UCSD-AML1 (cell line): ENCODE measurements around the gene DGKG.

Experiments used
- DNase-seq: peaks from one replicate; lab custom pipeline; 2025; ENCODE audit not compliant: unreplicated experiment; lab: John Stamatoyannopoulos, UW

DGKG gene

DNA sequence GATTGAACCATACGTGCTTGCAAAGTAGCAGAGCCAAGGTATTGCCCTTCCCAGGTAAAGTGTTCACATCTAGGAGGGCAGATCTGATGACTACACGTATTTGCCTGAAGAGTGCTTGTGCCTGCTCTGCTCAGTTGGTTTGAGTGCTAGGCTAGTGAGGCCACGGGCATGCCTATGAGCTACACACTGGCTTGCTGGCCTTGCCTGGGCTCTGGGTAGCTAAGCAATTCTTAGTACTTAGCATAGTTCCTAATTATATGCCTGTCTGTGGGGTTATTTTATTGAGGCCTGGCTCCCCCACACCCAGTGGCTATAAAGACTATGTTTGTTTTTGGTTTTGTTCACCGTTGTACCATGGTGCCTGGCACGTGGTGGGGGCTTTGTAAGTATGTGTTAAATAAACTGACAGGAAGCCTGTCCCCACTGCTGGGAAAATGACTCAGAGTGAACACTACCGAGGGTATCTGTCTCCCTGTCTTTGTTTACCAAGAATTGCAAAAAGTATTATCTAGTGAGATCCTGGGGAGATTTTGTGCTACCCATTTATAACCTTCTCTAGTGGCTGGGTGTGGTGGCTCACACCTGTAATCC is 181.0 kb downstream of the DGKG start:
- no peak for DNase-seq

DNA sequence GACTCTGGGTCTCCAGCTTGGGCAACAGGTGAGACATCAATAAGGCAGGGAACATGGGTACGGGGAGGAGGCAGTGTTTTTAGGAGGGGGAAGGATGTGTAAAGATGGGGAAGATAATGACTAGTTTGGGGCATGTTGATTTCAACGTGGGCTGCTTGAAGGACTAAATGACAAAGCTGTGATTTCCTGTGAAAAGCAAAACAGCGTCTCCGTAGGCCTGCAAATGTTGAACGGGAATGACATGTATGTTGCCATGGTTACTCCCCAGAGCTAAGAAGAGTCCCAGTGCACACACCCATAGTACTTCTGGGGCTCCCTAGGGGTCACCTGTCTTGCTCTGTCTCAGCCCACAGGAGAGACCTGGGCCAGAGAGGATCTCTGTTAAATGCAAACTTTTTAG is 181.9 kb downstream of the DGKG start:
- DNase-seq: no peak

DNA sequence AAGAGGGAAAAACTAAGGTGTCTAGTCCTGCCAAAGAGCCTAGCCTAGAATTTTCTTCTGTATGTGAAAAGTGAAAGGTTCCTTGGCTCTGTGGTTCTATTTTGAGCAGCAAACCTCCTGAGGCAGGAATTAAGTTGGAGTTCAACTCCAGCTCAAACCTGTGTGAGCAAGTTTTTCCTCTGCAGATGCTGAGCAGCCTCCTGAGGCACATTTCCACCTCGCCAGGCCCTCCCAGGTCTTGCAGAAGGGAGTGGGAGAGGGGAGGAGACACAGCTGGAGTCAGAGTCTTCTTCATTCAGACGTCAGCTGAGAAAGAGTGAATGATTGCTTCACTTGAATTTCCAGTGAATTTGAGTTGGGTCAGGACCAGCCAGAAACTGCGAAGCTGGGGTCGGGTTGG is 183.6 kb downstream of the DGKG start:
- DNase-seq: no peak

DNA sequence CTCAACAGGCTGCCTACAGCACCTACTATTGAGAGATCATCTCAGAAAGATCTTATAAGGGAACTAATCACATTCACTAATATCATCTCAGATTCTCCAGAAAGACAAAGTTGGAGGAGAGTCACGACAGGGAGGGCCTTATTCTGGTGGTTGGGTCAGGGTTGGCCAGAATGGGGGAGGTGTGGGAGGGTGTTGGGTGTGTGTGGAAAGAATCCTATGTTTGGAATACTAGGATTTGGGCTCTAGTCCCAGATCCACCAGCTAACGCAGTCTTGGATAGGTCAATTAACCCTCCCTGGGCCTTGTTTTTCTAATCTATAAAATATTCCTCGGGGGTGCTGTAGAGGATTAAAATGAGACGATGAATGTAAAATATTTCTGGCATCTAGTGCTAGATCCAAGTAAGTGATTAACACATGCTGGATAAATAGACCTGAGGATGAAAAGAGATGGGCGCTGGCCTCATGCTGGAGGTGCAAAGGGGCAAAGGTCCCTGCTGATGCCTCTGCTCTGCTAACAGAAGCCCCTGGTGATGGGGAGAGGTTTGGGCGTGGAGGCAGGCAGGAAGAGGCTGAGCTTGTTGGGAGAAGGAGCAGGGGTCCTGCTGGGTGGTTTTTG is 185.6 kb downstream of the DGKG start:
- DNase-seq: no peak

DNA sequence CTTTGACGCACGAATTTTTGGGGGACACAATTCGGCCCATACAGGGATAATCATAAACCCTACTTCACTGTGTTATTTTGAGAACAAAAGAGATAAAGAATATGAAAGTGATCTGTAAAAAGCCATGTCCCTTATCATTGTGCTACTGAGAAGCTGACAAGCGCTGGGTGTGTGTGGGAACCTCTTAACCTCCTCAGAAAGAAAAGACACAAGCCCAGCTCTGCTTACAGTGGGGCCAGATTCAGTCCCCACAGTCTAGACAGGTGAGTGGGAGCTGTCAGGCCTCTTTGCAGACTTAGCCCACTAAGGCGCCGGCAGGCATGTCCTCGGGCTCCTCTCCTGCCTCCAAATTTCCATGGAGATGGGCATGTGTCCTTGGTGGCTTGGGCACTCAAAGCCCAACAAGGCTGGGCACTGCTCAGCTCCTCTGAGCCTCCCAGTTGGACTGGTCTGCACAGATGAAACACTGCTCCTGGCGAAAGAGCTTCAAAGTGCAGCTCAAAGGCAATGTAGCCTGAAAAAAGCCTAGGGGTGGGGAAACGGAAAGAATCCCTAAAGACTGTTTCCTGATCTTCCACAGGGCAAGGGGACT is 188.7 kb downstream of the DGKG start:
- DNase-seq: no peak

DNA sequence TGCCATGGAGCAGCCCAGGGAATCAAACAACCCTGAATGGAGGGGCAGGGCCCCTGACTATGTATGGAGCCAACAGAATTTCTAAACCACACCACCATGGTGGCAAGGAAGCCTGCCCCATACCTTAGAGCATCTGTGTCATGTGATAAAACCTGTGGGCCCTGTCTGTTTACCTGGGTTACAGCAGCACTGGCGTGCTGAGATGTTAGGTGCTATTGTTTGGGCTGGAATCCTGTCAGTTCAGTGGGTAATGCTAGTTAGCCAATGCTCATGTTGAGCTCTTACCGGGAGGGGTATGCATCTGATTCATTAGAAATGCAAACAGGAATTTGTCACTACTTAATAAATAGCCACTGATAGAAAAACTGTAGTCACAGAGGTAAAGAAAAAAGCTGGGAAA is 189.7 kb downstream of the DGKG start:
- no peak for DNase-seq

DNA sequence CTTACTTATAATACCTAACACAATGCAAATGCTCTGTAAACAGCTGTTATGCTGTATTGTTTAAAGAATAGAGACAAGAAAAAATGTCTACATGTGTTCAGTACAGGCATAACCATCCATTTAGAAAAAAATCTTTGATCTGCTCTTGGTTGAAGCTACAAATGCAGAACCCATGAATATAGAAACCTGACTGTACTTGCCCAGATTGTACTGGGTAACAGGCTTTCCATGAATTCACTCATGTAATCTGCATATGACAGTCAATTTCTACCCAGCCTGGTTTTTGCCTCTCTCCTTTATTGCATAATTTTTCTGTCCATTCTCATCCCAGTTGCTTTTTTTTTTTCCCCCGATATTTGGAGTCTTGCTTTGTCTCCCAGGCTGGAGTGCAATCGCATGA is 190.5 kb downstream of the DGKG start:
- no peak for DNase-seq

DNA sequence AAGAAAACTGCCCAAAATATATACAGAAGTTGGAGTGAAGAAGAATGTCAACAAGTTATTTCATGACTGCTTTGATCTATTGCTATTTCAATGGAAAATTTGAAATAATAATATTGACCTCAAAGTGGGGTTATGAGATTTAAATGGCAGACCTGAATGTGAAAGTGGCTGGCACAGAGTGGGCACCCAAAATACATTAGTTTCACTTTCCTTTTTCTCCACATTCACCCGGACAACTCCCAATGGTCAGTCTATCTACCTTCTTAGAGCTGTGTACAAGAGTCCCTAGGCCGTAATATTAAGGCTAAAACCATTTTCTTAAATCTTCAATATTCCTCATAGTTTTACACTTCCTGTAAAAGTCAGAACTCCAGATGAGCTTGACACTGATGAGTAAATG is 191.5 kb downstream of the DGKG start:
- no peak for DNase-seq

DNA sequence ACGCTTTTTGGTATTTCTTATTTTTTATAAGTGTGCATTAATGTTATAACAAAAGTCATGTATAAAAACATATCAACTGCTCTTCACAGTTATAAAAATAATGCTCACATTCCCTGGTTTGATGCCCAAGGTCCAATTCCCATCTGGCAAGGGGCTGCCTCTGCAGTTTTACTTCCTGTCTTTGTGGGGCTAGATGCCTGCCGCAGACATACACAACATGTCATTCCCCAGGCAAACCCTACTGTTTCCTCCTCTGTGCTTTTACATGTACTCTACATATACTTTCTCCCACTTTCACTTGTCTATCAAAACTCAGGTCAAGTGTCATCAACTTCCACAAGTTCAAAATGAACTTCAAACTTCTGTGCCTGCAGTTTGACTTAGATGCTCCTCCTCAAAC is 192.7 kb downstream of the DGKG start:
- DNase-seq: no peak

DNA sequence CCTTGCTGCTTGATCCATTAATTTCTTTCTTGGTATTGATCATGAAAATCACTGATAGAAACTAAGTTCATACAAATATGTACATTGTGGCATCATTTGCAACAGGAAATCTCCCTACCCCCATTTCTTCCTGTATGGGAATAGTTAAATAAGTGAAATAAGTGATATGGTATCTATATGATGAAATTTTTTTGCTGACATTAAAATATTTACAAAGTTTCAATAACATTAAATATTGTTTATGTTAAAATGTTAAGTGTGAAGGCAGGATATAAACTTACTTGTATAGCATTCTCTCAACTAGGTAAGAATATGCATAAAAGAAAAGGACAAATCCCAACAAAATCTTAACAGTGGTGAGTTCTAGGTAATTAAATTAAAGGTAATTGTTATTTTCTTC is 193.1 kb downstream of the DGKG start:
- no peak for DNase-seq

DNA sequence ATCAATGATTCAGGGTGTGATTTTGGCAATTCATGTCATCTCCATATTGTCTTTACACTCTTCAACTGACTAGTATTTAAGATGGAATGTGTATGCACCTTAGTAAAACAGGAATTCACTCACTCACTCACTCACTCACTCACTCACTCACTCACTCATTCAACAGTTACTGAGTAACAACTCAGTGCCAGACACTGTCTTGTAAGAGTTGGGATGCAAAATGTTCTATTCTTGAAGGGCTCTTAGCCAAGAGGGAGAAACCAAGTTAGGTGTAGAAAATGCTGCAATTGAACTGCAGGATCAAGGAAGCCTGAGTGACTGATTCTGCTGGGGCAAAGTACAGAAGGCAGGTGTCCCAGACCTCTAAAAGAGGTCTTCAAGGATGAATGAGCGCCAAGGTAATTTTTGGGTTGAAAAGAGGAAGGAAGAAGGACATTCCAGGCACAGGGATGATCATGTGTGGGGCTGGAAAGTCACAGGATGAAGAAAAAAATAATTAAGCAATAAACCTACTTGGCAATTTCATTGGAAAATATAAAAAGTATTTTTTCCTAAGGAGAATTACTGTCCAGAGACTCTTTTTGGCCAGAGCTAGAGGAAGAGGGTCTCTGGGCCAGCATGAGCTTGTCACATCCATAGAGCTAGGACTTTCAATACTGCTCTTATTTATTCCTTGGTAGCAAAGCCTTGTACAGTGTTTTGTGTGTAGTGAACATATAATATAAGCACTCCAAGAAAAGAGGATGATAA is 194.2 kb downstream of the DGKG start:
- DNase-seq: no peak

DNA sequence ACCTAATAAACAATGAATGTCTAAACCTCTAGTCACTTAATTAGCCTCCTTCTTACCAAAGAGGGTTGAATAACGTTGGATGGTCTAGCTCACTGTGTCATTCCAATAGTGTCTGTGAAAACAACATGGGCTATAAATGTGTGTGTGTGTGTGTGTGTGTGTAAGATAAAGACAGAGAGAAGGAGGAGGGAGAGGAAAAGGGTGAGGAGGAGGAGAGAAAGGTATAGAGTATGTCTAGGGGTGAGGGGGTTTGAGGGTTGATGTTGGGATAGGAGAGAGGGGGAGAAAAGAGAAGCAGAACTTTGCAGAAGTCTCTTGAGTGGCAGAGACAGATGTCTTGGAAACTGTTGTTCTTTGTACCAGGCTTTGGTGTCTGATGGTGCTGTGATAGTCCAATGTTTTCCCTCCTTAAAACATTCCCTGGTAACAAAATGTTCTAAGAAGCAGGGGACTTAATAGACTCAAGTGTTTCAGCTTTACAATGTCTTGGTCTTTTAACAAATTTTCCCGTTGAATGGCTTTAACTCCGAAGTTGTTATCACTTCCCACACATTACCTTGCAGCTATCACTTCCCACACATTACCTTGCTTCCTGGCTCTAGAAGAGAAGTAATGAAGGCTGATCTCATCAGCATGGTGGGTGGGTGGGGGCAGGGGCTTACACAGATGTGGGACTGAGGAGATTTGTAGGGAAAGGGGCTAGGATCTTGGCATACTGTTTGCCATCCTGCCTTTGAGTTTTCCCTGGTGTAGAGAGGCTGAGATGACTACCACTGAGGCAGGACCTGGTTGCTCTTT is 195.3 kb downstream of the DGKG start:
- DNase-seq: no peak

DNA sequence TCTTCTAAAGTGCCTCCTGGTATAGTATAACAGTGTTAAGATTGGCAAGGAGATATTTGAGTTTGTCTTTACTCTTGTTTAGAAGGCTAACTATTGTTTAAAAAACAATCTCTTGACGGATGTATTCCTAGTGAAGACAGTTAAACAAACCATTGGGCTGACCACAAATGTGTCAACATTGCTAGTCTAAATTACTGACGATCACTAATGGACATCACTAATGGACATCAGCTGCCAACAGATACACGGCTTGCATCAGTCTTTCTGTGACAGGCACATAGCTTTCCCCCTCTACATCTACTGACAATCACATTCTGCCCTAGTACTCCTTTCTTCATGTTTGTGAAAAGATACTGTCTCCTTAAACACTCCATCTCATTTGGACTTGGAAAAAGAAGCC is 196.0 kb downstream of the DGKG start:
- DNase-seq: no peak

DNA sequence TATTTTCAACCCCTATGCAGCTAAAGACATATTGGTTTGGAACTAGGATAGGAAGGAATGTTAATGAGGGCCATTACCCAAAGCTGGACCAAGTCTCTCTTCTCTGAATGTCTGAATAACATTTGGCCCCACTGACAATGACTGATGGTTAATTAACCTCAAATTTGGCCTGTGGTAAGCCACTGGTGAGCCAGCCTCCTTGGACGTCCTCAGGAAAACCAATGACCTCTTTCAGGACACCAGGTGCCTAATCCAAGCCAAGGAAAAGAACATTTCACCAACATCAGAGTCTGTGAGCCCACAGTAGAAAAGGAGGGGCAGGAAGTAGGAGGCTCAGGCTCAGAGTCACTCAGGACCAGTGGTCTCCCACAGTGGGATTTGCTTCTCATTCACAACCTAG is 196.7 kb downstream of the DGKG start:
- no peak for DNase-seq

DNA sequence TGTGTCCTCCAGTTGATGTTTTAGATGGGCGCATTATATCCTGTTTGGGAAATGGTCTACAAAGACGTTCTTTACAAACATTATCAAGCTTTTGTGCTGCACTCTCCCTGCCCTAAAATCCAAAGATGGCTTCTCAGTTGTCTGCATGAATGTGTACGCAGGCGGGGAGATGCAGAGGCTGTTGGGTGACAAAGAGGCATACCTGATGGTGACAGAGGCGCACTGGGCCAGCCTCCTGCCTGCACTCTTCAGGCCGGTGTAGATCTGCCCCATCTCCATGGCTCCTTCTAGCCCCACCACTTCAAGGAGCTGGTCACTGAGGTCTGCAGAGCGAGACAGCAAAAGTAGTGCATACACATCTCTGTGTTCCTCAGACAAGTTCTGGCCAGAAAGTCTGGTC is 197.3 kb downstream of the DGKG start:
- DNase-seq: no peak

DNA sequence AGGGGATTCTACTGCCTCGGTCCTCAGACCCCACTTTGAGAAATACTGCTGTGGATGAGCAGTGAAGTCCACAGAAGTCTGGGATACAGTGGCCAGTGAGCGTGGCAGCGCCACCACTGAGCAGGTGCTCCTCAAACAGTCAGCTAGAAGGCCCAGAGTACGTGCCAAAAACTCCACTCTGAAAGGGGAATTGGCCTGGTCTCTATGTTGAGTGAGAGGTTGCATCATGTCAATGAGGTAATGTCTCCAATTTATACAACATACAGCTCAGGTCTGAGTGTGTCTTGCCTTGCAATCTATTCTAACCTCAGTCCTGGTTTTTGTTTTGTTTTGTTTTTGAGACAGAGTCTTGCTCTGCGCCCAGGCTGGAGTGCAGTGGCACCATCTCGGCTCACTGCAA is 199.8 kb downstream of the DGKG start:
- DNase-seq: no peak

DNA sequence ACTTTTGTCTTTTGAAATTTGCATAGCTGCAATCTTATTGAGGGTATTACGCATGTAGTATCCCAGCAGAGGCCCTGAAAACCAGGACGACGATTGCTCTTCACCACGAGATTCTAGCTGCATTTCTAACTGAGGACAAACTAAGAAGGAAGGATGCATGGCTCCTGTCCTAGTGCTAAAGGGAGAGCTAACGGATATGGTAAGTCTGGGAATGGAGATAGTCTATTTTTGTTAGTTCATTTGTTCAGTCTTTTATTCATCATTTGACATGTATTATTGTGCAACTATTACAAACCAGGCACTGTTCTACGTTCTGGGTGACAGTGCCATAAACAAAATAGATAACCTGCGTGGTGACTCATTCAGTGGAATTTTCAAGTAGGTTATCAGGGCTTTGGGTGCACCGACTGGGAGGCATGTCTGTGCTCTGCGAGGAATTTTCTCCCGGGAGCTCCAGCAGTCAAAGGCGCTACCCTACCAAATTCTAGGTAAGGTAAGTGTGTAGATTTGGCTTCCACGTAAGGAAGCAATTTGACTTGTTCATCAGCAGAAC is 201.3 kb downstream of the DGKG start:
- no peak for DNase-seq

DNA sequence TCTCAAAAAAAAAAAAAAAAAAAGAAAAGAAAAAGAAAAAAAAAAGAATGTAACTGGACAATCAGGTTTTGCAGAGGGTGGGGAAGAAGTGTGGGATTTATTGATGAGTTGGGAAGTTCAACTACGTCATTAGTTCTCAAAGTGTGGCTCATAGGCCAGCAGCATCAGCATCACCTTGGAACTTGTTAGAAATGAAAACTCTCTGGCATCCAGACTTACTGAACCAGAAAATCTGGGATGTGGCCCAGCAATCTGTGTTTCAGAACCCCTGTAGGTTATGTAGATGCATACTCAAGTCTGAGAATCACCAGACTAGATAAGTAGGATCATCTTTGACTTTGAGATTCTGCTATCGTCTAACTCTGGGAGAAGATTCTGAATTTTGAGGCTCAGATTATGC is 207.4 kb downstream of the DGKG start:
- DNase-seq: no peak

DNA sequence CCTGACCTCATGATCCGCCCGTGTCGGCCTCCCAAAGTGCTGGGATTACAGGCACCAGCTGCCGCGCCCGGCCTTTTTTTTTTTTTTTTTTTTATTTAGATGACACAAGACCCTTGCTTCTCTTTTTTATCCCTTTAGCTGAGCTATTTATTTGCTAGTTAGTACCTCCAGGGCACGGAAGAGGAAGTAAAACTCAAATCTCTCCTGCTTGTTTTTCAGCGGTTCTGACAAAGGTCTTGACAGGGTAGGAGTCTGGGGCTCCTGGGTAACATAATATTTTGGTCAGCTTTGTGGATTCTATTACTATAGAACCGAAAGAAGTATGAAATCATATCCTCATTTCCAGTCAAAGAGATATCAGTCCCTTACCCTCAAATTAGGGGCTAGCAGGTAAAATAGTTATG is 209.1 kb downstream of the DGKG start:
- no peak for DNase-seq

DNA sequence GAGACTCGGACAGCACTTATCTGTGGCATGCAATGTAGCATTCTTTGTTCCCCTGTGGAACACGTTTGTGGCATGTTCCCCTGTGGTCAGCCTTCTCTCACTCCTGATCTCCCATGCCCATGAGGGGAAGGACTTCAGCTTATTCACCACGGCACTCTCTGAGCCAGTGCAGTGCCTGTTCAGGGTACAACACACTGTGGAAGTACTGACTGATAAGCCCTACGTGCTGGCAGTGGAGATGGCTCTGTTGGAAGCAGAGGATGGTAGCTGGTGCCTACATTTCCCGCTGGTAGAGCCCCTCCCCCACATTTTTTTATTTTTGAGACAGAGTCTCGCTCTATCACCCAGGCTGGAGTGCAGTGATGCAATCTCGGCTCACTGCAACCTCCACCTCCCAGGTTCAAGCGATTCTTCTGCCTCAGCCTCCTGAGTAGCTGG is 209.7 kb downstream of the DGKG start:
- DNase-seq: no peak
